Amniotic stem cell (primary cell): ENCODE results near the gene DLG2.
"Not testable (repeated sequence)": the region's sequence is repeated elsewhere in the genome, so short reads cannot be mapped to it uniquely, and the experiment has no call there.

Source experiments
- DNase-seq: peaks from one replicate; lab custom pipeline; 2025; lab: John Stamatoyannopoulos, UW

The DLG2 gene

GRCh38 chr11:85444479-85444878 is 182.7 kb downstream of the DLG2 start:
- DNase-seq = no peak

GRCh38 chr11:85440273-85440672 is 186.9 kb downstream of the DLG2 start:
- DNase-seq = no peak

- no peak for DNase-seq
Measured at GRCh38 chr11:85438328-85438727, 188.8 kb downstream of the DLG2 start.

GRCh38 chr11:85431319-85431718 is 195.8 kb downstream of the DLG2 start:
- no peak for DNase-seq

GRCh38 chr11:85423794-85424193 is 203.3 kb downstream of the DLG2 start:
- DNase-seq = no peak

- DNase-seq = no peak
Measured at GRCh38 chr11:85423316-85423715, 203.8 kb downstream of the DLG2 start.

- no peak for DNase-seq
Measured at GRCh38 chr11:85414175-85414574, 213.0 kb downstream of the DLG2 start.

GRCh38 chr11:85407648-85408047 is 219.5 kb downstream of the DLG2 start:
- no peak for DNase-seq

- no peak for DNase-seq
Measured at GRCh38 chr11:85406841-85407240, 220.3 kb downstream of the DLG2 start.

GRCh38 chr11:85406316-85406715 is 220.8 kb downstream of the DLG2 start:
- DNase-seq = no peak

GRCh38 chr11:85395515-85396055 is 231.6 kb downstream of the DLG2 start:
- DNase-seq = not testable (repeated sequence)

GRCh38 chr11:85394283-85394682 is 232.9 kb downstream of the DLG2 start:
- no peak for DNase-seq

GRCh38 chr11:85391141-85391540 is 236.0 kb downstream of the DLG2 start:
- no peak for DNase-seq

- DNase-seq = no peak
Measured at GRCh38 chr11:85385547-85385946, 241.6 kb downstream of the DLG2 start.

GRCh38 chr11:85385111-85385510 is 242.0 kb downstream of the DLG2 start:
- no peak for DNase-seq

- DNase-seq = no peak
Measured at GRCh38 chr11:85379066-85379465, 248.1 kb downstream of the DLG2 start.

- no peak for DNase-seq
Measured at GRCh38 chr11:85377901-85378300, 249.2 kb downstream of the DLG2 start.

- no peak for DNase-seq
Measured at GRCh38 chr11:85359859-85360258, 267.3 kb downstream of the DLG2 start.

- DNase-seq = no peak
Measured at GRCh38 chr11:85355921-85356320, 271.2 kb downstream of the DLG2 start.

GRCh38 chr11:85349539-85349938 is 277.6 kb downstream of the DLG2 start:
- not testable (repeated sequence) for DNase-seq

GRCh38 chr11:85348945-85349344 is 278.2 kb downstream of the DLG2 start:
- no peak for DNase-seq

GRCh38 chr11:85347291-85347690 is 279.9 kb downstream of the DLG2 start:
- no peak for DNase-seq

GRCh38 chr11:85346484-85346883 is 280.7 kb downstream of the DLG2 start:
- DNase-seq = no peak

- not testable (repeated sequence) for DNase-seq
Measured at GRCh38 chr11:85340846-85341245, 286.3 kb downstream of the DLG2 start.

- DNase-seq = no peak
Measured at GRCh38 chr11:85318573-85318972, 308.6 kb downstream of the DLG2 start.
